Measurements from ENCODE around the gene TMEM125.

DNA sequence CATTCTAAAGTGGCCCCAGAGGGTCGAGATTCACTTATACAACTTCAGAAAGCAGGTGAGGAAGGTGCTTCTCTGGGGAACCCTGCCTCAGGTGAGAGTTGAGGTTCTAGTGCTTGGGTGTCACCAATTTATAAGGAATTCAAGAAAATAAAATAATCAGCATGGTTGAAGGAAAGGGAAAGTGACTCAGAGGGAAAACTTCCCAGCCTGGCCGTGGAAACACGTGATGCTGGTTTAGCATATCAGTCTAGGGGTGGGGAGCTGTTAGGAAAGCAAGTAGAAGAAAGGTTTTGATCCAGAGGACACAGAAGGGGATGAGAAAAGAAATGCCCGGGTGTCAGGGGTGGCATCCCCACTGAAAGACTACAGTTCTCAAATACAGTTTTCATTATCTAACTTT, 37.7 kb upstream of the TMEM125 start:
- TF ChIP-seq, protein P1, sequence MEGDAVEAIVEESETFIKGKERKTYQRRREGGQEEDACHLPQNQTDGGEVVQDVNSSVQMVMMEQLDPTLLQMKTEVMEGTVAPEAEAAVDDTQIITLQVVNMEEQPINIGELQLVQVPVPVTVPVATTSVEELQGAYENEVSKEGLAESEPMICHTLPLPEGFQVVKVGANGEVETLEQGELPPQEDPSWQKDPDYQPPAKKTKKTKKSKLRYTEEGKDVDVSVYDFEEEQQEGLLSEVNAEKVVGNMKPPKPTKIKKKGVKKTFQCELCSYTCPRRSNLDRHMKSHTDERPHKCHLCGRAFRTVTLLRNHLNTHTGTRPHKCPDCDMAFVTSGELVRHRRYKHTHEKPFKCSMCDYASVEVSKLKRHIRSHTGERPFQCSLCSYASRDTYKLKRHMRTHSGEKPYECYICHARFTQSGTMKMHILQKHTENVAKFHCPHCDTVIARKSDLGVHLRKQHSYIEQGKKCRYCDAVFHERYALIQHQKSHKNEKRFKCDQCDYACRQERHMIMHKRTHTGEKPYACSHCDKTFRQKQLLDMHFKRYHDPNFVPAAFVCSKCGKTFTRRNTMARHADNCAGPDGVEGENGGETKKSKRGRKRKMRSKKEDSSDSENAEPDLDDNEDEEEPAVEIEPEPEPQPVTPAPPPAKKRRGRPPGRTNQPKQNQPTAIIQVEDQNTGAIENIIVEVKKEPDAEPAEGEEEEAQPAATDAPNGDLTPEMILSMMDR (conservative IDR thresholded peaks at IDR 0.05; ENCODE audit: low read length), result no peak
- no peak for TF ChIP-seq EZH2phosphoT487 (IDR thresholded peaks at IDR 0.05; ENCODE audit: borderline replicate concordance, low read depth, low read length)

All from OCI-LY7 (cell line).